Endothelial cell of umbilical vein (primary cell): ENCODE data around the gene WDR6. TPM values are rescaled to one million over a fixed set of nuclear protein-coding genes. Genes with fewer than 3 reads are reported as not detected.

Source experiments
- BruUV-seq: library from RNA; stranded (reverse); fragments of 400-500 nt; replicated peaks from 2 replicates; lab custom pipeline; 2021; lab: Mats Ljungman, UMichigan
- CTCF ChIA-PET: fragments of 300-600, 350-600 bp; sonication (Branson Sonifier 250); formaldehyde crosslinking; loops from one replicate; lab custom pipeline; 2021; ENCODE audit warnings: antibody characterized with exemption, inconsistent platforms; lab: Charles Lee
- POLR2A ChIA-PET: fragments of 300-600, 350-600 bp; sonication (Branson Sonifier 250); formaldehyde crosslinking; loops from one replicate; lab custom pipeline; 2021; ENCODE audit warnings: antibody characterized with exemption, inconsistent platforms; lab: Charles Lee
- DNase-seq: peaks from one replicate; pipeline ENCODE4 v3.0.0-alpha.2; 2011; ENCODE audit warnings: low read depth, low spot score
- FAIRE-seq: peaks from 2 replicates; lab custom pipeline; 2011; peaks lifted over from hg19 to GRCh38; lab: Jason Lieb, UNC
- H2AFZ ChIP-seq: 2 replicates; pipeline ENCODE4 v1.6.0; 2012; ENCODE audit warnings: low read depth, low read length, control low read depth, inconsistent platforms
- H3K27ac ChIP-seq: 2 replicates; pipeline ENCODE4 v1.5.1; 2011; ENCODE audit warnings: low read depth, mild to moderate bottlenecking, control low read depth, low read length, moderate library complexity; ENCODE audit not compliant: insufficient read depth
- H3K27me3 ChIP-seq, 2 experiments: 2 replicates each; pipeline versions ENCODE4 v1.6.0 to v1.6.1; 2011; ENCODE audit warnings: low read length in 2 of 2, mixed read lengths in 1 of 2; ENCODE audit not compliant: control insufficient read depth in 2 of 2, insufficient read depth in 2 of 2
- H3K36me3 ChIP-seq, 2 experiments: 2 replicates in 1 of 2; 3 replicates in 1 of 2; pipeline ENCODE4 v1.5.1; 2011; ENCODE audit warnings: low read length in 2 of 2, mild to moderate bottlenecking in 1 of 2, moderate library complexity in 1 of 2; ENCODE audit not compliant: control insufficient read depth in 2 of 2, insufficient read depth in 2 of 2; ENCODE audit errors: extremely low read depth in 1 of 2
- H3K4me1 ChIP-seq: 3 replicates; pipeline ENCODE4 v1.5.1; 2011; ENCODE audit warnings: mild to moderate bottlenecking, low read length; ENCODE audit not compliant: control insufficient read depth, insufficient read depth; ENCODE audit errors: extremely low read depth
- H3K4me2 ChIP-seq: 2 replicates; pipeline ENCODE4 v1.6.1; 2011; ENCODE audit warnings: low read length, control low read depth, mixed read lengths; ENCODE audit not compliant: insufficient read depth
- H3K4me3 ChIP-seq, 3 experiments: fragments of 200-600 bp in 1 of 3; sonication (generic), shearing (Covaris generic) in 1 of 3; replicated peaks in 1 of 3; 2 replicates each; pipeline ENCODE4 v1.5.1; 2011 to 2016; ENCODE audit warnings: control low read depth in 3 of 3, low read length in 3 of 3, mild to moderate bottlenecking in 2 of 3, inconsistent platforms in 1 of 3, low read depth in 1 of 3, moderate library complexity in 1 of 3; ENCODE audit not compliant: insufficient read depth in 1 of 3
- H3K79me2 ChIP-seq: 2 replicates; pipeline ENCODE4 v1.6.0; 2012; ENCODE audit warnings: low read length, inconsistent platforms; ENCODE audit not compliant: control insufficient read depth, insufficient read depth
- H3K9ac ChIP-seq: replicated peaks from 2 replicates; pipeline ENCODE3; 2011; ENCODE audit warnings: low read length, control low read depth; ENCODE audit not compliant: insufficient read depth; ENCODE audit errors: extremely low read depth
- H3K9me1 ChIP-seq: replicated peaks from 3 replicates; pipeline ENCODE4 v1.6.0; 2011; ENCODE audit warnings: mild to moderate bottlenecking, low read length; ENCODE audit not compliant: control insufficient read depth, insufficient read depth; ENCODE audit errors: extremely low read depth
- H3K9me3 ChIP-seq: replicated peaks from 2 replicates; pipeline ENCODE4 v1.5.1; 2012; ENCODE audit warnings: low read length, inconsistent platforms; ENCODE audit not compliant: control insufficient read depth, insufficient read depth
- H4K20me1 ChIP-seq: replicated peaks from 2 replicates; pipeline ENCODE3; 2011; ENCODE audit warnings: mild to moderate bottlenecking, low read length; ENCODE audit not compliant: control insufficient read depth, insufficient read depth; ENCODE audit errors: extremely low read depth
- CTCF ChIP-seq, 2 donors: IDR thresholded peaks; 1 replicate in 1 of 2; 2 replicates in 1 of 2; pipeline ENCODE4 v1.5.1; 2011; ENCODE audit warnings: low read length in 2 of 2, mild to moderate bottlenecking in 2 of 2, moderate library complexity in 2 of 2, control low read depth in 1 of 2, inconsistent platforms in 1 of 2, low read depth in 1 of 2; ENCODE audit not compliant: insufficient read depth in 1 of 2; ENCODE audit errors: extremely low read depth in 1 of 2
- FOS ChIP-seq: IDR thresholded peaks from 2 replicates; pipeline ENCODE4 v1.6.1; 2011; ENCODE audit warnings: mild to moderate bottlenecking, low read length, moderate library complexity, borderline replicate concordance; ENCODE audit not compliant: insufficient read depth
- MAX ChIP-seq: IDR thresholded peaks from 2 replicates; pipeline ENCODE4 v1.6.1; 2011; ENCODE audit not compliant: insufficient read depth, insufficient read length
- POLR2A ChIP-seq: IDR thresholded peaks from 2 replicates; pipeline ENCODE4 v1.6.1; 2012; ENCODE audit warnings: low read depth, mild to moderate bottlenecking, control low read depth, low read length
- POLR2AphosphoS5 ChIP-seq: IDR thresholded peaks from 2 replicates; pipeline ENCODE4 v1.6.1; 2012; ENCODE audit warnings: low read depth, mild to moderate bottlenecking, control low read depth, low read length, moderate library complexity; ENCODE audit not compliant: insufficient read depth
- dilution Hi-C: fragments of 300-500 bp; cut with MboI; formaldehyde crosslinking; loops from one replicate; pipeline ENCODE4 v1.15.0; 2019; ENCODE audit warnings: low sequenced_read_pairs; ENCODE audit not compliant: extremely low pct_ligation_motif_present
- intact Hi-C: fragments of 100-400 bp; cut with micrococcal nuclease; formaldehyde crosslinking; loops from one replicate; pipeline ENCODE4 v1.10.0; 2022
- polyA plus RNA-seq, 4 experiments: library from polyadenylated mRNA; depleted of rRNA in 3 of 4; stranded (reverse) in 3 of 4; unstranded in 1 of 4; fragments of >200 nt; gene quantifications; 2 replicates each; pipeline versions ENCODE4 v1.2.1 to v1.2.3, GENCODE V29; 2011 to 2012; ENCODE audit warnings: missing spikeins in 1 of 4
- total RNA-seq: library from RNA; stranded (reverse); gene quantifications from 2 replicates; pipeline ENCODE4 v1.2.3, GENCODE V29; 2021

WDR6 gene
- total and polyA plus RNA-seq, 2 donors (not counting 3 experiments of a cell fraction or from before 2014, with no cell fraction given), result 192 to 319 TPM

- TF ChIP-seq MAX (no peak), POLR2AphosphoS5 (no peak), FOS (no peak), POLR2A (peak; percentile 18), CTCF (IDR thresholded peaks at IDR 0.05; ENCODE audit: extremely low read depth in 1 of 2, insufficient read depth in 1 of 2, low read depth in 1 of 2, low read length in 2 of 2) (no peak)
- dilution Hi-C loops (no loop called here), intact Hi-C loops (loop anchor here (1.0 kb wide), 3 partner anchors 15 to 23 kb away; partner anchors contain the start of gene IMPDH2)
- Histone ChIP-seq H3K36me3 (peaks cover 0 to 3% of the 10 kb centered on the region in 2 experiments), H3K9me1 (no peaks in the 10 kb centered on the region), H3K4me1 (peaks cover 15% of the 10 kb centered on the region), H3K27ac (peak overlapping the region; percentile 57), H3K9ac (peak overlapping the region; percentile 96), H3K27me3 (no peaks in the 10 kb centered on the region), H3K9me3 (no peaks in the 10 kb centered on the region), H3K4me2 (peak overlapping the region; percentile 71), H3K79me2 (peaks cover 21% of the 10 kb centered on the region), H2AFZ (peak overlapping the region; percentile 72), H3K4me3 (peak overlapping the region; percentile 33 to 93 (median 46)), H4K20me1 (no peaks in the 10 kb centered on the region)
- ChIA-PET CTCF (interaction anchor here (0.9 to 12.8 kb wide), 10 partner anchors 10 to 443 kb away, joined by 3 to 254 read pairs (median 8); partner anchors contain the start of genes DALRD3, IMPDH2, NDUFAF3 and P4HTM), POLR2A (interaction anchor here (0.6 to 3.7 kb wide), 9 partner anchors 10 to 127 kb away, joined by 4 to 40 read pairs (median 10); partner anchors contain the start of genes DALRD3, IMPDH2, NDUFAF3 and P4HTM)
- TSS peak; percentile 87 for BruUV-seq
- DNase-seq, result peak; percentile 51
- peak; percentile 44 for FAIRE-seq
These were observed 653 bp upstream of the WDR6 start for GRCh38 chr3:49006408-49007067.
